ENCODE data around the gene PIP5K1B. TPM values are rescaled to one million over a fixed set of nuclear protein-coding genes. Genes with fewer than 3 reads are reported as not detected.

The PIP5K1B gene
- total and polyA plus RNA-seq, 4 donors: 0.09 to 30.9 (median 0.29) TPM

GRCh38 chr9:68715181-68715456 lies 10.1 kb downstream of the PIP5K1B start:
- DNase-seq (ENCODE audit: low spot score): no peak
- no peaks in the 10 kb centered on the region for H3K36me3 ChIP-seq (ENCODE audit: control insufficient read depth in 4 of 4, insufficient read depth in 3 of 4, low read depth in 1 of 4, low read length in 3 of 4)
- H3K27ac ChIP-seq (ENCODE audit: low read depth in 1 of 2, low read length in 2 of 2): no peak overlapping the region
- H3K9me3 ChIP-seq (ENCODE audit: control insufficient read depth in 4 of 4, low read length in 3 of 4): no peaks in the 10 kb centered on the region
- H3K4me3 ChIP-seq (ENCODE audit: low read depth in 1 of 3, low read length in 3 of 3): no peak overlapping the region
- peaks cover 0 to 3% (median 1%) of the 10 kb centered on the region in 4 donors for H3K27me3 ChIP-seq (ENCODE audit: control insufficient read depth in 4 of 4, insufficient read depth in 4 of 4, low read length in 3 of 4)
- no peak overlapping the region for H3K9ac ChIP-seq (ENCODE audit: low read depth in 1 of 2, low read length in 2 of 2)
- WGBS: 65% methylated on average over 2 of the region's 2 CpGs
- TF ChIP-seq REST (IDR thresholded peaks at IDR 0.05): no peak
- no peak for TF ChIP-seq ZBTB33 (IDR thresholded peaks at IDR 0.05)
- TF ChIP-seq RXRA (IDR thresholded peaks at IDR 0.05): no peak
- no peak for TF ChIP-seq CTCF (IDR thresholded peaks at IDR 0.05; ENCODE audit: low read depth, low read length, missing input control)
- no peak for TF ChIP-seq TAF1 (conservative IDR thresholded peaks at IDR 0.05)
- no peak for TF ChIP-seq EGR1 (IDR thresholded peaks at IDR 0.05; ENCODE audit: low read depth in 2 of 2)
- no peak for TF ChIP-seq FOXA2 (IDR thresholded peaks at IDR 0.05)
- no peak for TF ChIP-seq FOXA1 (IDR thresholded peaks at IDR 0.05)
- TF ChIP-seq SP1 (IDR thresholded peaks at IDR 0.05): no peak
- TF ChIP-seq HNF4A (conservative IDR thresholded peaks at IDR 0.05): no peak
- TF ChIP-seq YY1 (IDR thresholded peaks at IDR 0.05): no peak
- TF ChIP-seq JUND (IDR thresholded peaks at IDR 0.05): no peak
- no peak for TF ChIP-seq HNF4G (IDR thresholded peaks at IDR 0.05)
- no peak for TF ChIP-seq MAX (IDR thresholded peaks at IDR 0.05)
- TF ChIP-seq GABPA (IDR thresholded peaks at IDR 0.05 in 1 of 2, conservative IDR thresholded peaks at IDR 0.05 in 1 of 2): no peak
- TF ChIP-seq NR2F2 (IDR thresholded peaks at IDR 0.05): no peak
- TF ChIP-seq ATF3 (IDR thresholded peaks at IDR 0.05): no peak
- no peak for TF ChIP-seq RAD21 (IDR thresholded peaks at IDR 0.05)
- no peaks in the 10 kb centered on the region for H3K4me1 ChIP-seq (ENCODE audit: control insufficient read depth in 4 of 4, insufficient read depth in 4 of 4, low read length in 3 of 4)
